GM19455 (cell line): ENCODE measurements around the gene SEPTIN5.

Experiments used
- ATAC-seq: cut with Tn5 transposase; IDR thresholded peaks from one replicate; pipeline ENCODE4 v1.9.1; 2021; ENCODE audit not compliant: unreplicated experiment

SEPTIN5 gene

GRCh38 chr22:19731361-19732135 lies 17.2 kb downstream of the SEPTIN5 start:
- no peak for ATAC-seq

DNA sequence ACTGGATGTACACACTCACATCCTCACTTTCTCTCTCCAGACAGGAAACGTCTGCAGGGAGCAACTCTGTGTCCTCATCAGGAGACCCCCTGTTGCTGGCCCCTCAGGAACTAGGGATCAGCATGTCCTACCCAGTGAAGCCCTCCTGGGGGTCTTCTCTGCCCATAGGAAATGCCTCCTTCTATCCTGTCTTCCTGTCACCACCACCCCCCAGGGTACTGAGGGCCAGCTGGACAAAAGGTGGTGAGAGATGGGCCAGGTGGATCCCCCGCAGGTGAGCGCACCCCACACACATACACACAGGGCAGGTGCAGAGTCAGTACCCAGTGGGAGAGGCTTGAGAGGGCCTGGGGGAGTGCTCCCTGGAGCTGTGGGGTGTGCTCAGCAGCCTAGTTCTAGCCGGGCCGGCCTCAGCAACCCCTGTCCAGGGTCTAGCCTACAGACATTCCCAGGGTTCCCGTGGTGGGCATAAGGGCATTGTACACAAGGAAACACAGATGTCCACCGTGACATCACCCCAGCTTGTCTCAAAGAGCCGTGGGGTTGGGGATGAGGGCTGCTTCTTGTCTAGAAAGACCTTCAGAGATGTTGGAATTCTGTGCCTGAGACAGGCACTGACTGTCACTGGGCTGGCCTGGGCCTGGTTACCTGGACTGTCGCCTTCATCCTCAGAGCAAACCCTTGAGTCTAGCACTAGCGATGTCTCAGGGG lies 18.3 kb downstream of the SEPTIN5 start:
- no peak for ATAC-seq

DNA sequence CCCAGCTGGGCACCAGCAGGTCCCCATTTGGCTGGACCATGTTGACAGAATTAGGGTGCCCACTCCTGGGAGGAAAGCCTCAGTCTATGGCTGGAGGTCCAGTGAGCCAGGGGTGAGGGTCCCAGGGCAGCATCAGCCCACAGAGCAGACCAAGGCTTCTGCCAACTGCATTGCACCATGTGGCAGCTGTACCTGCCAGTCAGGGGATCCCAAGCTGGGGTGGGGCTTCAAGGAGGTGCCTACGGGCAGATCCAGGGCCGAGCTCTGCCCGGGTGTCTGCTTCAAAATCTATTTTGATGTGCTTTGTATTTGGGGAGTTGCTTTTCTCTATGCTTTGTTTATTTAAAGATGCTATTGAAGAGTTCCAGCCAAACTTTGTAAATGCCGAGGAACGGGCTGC lies 19.5 kb downstream of the SEPTIN5 start:
- no peak for ATAC-seq

- no peak for ATAC-seq
These were observed 19.9 kb downstream of the SEPTIN5 start for GRCh38 chr22:19734163-19734562.

GRCh38 chr22:19734837-19735382 lies 20.6 kb downstream of the SEPTIN5 start:
- ATAC-seq: no peak

- no peak for ATAC-seq
These were observed 21.6 kb downstream of the SEPTIN5 start for GRCh38 chr22:19735665-19736510.

GRCh38 chr22:19737846-19738663 lies 23.8 kb downstream of the SEPTIN5 start:
- ATAC-seq: no peak

- no peak for ATAC-seq
These were observed 24.6 kb downstream of the SEPTIN5 start for GRCh38 chr22:19738664-19739447.

DNA sequence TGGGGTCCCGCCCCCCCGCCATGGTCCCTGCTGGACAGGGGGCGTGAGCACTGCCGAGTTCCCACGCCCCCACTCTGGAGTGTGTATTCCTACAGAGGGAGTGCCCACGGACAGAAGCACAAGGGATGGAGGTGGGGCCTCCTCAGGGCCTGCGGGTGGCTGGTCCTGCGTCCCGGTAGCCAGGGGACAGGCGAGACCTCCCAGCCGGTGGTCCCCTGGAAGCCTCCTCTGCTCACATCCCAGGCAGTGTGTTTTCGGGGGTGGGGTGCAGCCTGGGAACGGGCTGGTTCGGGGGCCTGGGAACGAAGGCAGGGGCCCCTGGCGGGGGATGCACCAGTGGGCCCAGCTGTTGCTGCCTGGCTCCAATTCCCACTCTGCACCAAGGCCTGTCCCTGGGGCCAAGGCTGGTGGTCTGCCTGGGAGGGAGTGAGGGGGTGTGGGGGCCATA lies 25.2 kb downstream of the SEPTIN5 start:
- no peak for ATAC-seq

- ATAC-seq: no peak
These were observed 25.7 kb downstream of the SEPTIN5 start for GRCh38 chr22:19739911-19740449.

GRCh38 chr22:19740586-19740985 lies 26.3 kb downstream of the SEPTIN5 start:
- no peak for ATAC-seq

DNA sequence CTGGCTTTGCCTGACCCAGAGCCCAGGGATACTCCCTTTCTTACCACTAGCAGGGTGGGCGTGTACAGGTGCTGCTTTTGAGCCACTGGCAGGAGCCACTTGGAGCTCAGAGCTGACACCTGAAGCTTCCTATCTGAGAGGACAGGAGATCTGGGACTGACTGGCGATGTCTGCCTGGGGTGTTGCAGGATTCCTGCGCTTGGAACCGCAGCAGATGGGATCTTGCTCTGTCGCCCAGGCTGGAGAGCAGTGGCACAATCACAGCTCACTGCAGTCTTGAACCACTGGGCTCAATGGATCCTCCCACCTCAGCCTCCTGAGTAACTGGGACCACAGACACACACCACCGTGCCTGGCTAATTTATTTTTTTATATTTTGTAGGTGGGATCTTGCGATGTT lies 26.8 kb downstream of the SEPTIN5 start:
- no peak for ATAC-seq

DNA sequence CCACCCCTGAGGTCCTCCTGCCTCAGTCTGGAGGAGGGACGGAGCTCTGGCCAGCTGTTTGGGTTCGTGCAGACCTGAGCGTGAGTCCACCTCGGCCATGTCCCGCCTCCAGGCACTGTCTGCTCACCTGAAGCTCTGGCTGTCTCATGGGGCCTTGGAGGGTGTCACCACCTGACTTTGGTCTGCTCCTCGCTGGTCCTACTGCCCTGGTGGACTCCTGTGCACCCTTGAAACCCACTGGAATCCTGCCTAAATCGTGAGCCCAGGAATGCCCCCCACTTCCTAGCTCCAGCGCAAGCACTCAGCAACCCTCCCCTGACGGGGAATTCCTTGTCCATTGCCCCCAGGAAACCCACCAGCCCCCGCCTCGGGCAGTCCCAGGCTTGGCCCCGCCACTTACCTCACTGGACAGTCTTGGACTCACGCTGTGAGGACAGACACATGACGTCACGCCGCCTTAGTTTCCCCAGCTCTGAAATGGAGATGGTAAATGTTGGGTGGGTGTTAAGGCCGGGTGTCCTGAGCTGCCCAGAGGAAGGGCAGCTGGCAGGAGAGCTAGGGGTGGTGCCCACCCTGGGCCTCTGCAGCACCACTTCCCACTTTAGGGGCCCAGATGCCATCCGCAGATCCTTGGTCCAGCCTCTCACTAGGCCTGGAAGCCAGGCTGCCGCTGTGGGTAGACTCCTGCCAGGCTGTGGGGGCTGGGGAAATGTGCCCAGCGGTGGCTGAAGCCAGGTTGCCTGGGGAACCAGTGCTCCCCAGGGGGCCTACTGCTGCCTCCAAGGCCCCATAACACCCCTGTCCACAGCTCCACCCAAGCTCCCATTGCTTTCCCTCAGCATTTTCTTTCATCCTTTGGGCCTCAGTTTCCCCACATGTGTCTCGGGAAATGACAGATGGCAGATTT lies 28.1 kb downstream of the SEPTIN5 start:
- no peak for ATAC-seq

- ATAC-seq: no peak
These were observed 28.8 kb downstream of the SEPTIN5 start for GRCh38 chr22:19743081-19743480.

DNA sequence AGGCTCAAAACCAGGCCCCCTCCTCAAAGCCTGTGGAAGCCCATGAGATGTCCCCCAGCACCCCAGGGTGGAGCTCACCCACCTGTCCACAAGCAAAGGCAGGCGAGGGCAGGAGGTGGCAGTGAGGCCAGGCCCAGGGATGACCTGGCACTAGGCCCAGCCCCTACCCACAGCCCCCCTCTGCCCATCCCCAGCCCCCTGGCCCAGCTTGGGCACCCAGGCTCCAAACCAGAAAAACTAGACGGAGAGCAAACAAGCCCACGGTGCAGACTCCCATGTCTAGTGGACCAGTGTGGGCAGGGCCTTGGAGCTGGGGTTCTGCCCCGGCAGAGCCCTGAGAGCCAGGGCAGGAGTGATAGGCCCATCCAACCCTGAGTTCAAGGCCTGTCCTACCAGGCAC lies 29.3 kb downstream of the SEPTIN5 start:
- ATAC-seq: no peak

DNA sequence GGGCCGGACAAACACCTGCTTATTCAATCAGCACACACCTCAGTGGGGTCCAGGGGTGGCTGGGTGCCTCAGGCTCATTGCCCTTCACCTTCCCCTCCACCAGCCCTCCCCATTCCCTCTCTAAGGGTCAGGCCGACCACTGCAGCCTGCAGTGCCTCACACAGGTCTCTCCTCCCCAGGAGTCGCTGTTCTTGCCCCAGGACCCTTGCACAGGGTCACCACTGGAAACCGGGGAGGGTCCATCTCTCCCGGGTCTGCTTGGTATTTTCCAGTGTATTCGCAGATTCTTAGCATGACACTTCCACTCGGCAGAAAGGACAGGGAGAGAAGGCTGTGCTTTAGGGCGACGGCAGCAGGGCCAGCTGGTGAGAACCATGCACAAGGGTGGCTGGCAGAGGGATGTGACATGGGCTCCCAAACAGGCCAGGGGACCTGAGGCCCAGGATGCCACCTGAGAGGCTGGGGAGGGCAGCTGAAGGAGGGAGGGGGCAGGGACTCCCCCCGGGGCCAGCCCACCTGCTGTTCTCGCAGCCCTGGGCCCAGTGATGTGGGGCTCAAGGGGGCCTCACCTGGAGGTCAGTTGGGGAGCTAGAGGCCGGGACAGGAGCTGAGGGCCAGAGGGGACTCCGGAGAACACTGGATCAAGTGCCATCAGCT lies 30.2 kb downstream of the SEPTIN5 start:
- no peak for ATAC-seq

DNA sequence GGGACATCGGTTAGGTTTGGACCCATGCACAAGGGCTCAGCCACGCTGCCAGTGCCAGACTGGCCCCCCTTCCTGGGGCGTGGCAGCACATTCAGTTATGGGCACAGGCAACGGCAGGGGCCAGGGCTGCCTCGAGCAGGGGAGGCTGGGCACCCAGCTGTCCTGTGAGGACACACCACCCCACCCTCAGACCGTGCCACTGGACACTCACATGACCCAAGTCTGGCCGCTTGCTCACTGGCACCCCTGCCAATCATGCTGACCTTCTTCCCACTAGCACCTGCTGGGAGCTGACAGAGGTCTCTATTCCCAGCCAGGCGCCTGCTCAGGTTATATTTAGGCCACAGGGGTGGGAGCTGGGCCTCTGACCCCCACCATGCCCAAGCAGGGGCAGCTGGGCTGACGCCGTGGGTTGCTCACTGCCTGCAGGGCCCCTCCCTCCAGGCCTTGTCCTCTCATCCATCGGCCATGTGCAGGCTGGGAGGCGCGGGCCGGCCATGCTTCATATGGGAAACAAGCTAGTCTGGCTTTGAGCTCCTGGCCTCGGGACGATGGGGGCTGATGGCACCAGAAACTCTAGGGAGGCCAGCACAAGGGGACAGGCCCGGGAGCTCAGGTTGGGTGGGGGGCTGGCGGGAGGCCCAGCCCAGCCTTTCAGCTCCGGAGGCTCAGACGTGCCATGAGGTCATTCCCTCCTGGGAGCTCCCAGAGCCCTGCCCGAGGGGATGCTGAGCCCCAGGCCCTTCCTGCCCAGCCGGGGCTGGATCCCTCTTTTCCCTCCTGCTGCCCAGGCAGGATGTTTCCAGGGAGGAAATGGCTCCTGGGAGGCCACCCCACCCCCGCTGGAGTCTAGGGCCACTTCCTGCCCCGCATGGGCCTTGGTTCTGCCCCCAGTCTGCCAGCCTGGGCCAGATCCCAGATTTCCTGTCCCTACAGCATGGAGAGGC lies 31.1 kb downstream of the SEPTIN5 start:
- no peak for ATAC-seq
